Measurements from ENCODE around the gene KIF1B. TPM values are rescaled to one million over a fixed set of nuclear protein-coding genes. Genes with fewer than 3 reads are reported as not detected.

KIF1B gene
- total and polyA plus RNA-seq, 9 donors: 11.5 to 44.2 (median 37.2) TPM

DNA sequence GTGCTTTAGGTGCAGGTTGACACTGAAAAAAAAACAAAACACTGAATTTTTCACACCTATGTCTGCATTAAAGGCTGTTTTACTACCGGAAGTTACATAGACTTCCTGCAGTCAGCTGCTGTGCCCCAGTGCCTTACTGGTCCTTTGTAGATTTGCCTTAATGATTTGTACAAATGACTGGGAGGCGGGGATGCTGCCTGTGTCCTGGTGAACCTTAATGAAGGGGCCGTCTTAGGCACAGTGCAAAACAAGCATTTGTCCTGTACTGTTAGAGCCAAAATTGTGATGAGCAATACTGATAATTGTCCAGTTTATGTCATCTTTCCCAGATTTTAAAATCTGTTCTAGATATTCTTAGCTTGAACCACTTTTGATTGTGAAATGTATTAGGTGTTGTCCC is 97.6 kb downstream of the KIF1B start:
- intact Hi-C loops (cut with DNase I): no loop called here
- H3K4me1 ChIP-seq (ENCODE audit: insufficient read depth): no peaks in the 10 kb centered on the region
- WGBS, 3 donors: 73 to 81% (median 78%) methylated on average over 3 of the region's 3 CpGs
- no peaks in the 10 kb centered on the region for H3K36me3 ChIP-seq
- TF ChIP-seq CTCF (IDR thresholded peaks at IDR 0.05): no peak
- no peak for TF ChIP-seq POLR2A (IDR thresholded peaks at IDR 0.05)
- no peak for TF ChIP-seq EP300 (IDR thresholded peaks at IDR 0.05)
- no peak for DNase-seq
- no peaks in the 10 kb centered on the region for H3K27me3 ChIP-seq
- H3K27ac ChIP-seq: no peak overlapping the region
- no peak overlapping the region for H3K4me3 ChIP-seq
- H3K9me3 ChIP-seq: no peaks in the 10 kb centered on the region

GRCh38 chr1:10309243-10310011 is 99.1 kb downstream of the KIF1B start:
- H3K4me3 ChIP-seq: no peak overlapping the region
- TF ChIP-seq EP300 (IDR thresholded peaks at IDR 0.05): no peak
- TF ChIP-seq POLR2A (IDR thresholded peaks at IDR 0.05): no peak
- no peak for TF ChIP-seq CTCF (IDR thresholded peaks at IDR 0.05)
- no peaks in the 10 kb centered on the region for H3K9me3 ChIP-seq
- H3K27me3 ChIP-seq: no peaks in the 10 kb centered on the region
- H3K36me3 ChIP-seq: no peaks in the 10 kb centered on the region
- H3K4me1 ChIP-seq (ENCODE audit: insufficient read depth): no peaks in the 10 kb centered on the region
- no peak overlapping the region for H3K27ac ChIP-seq
- 86 to 89% (median 88%) methylated on average over 6 of the region's 6 CpGs for WGBS, 3 donors
- intact Hi-C loops (cut with DNase I): no loop called here
- DNase-seq: no peak

DNA sequence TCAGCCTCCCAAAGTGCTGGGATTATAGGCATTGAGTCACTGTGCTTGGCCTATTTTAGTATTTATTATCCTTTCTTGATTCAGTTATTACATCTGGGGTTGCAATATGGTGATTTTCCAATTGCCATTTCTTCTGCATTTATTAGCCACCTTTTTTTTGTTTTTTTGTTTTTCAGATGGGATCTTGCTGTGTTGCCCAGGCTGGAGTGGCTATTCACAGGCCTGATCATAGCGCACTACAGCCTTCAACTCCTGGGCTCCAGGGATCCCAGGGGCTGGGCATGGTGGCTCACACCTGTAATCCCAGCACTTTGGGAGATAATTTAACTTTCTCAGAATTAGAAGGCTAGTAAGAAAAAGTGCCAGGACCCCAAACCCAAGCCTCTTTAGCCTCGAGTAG is 106.4 kb downstream of the KIF1B start:
- no peaks in the 10 kb centered on the region for H3K9me3 ChIP-seq
- WGBS, 3 donors: 95 to 98% (median 95%) methylated on average over 2 of the region's 2 CpGs
- no peak for DNase-seq
- H3K4me3 ChIP-seq: no peak overlapping the region
- H3K27me3 ChIP-seq: no peaks in the 10 kb centered on the region
- H3K36me3 ChIP-seq: no peaks in the 10 kb centered on the region
- intact Hi-C loops (cut with DNase I): no loop called here
- TF ChIP-seq EP300 (IDR thresholded peaks at IDR 0.05): no peak
- no peak overlapping the region for H3K27ac ChIP-seq
- H3K4me1 ChIP-seq (ENCODE audit: insufficient read depth): no peaks in the 10 kb centered on the region

GRCh38 chr1:10319750-10320149 is 109.4 kb downstream of the KIF1B start:
- H3K4me1 ChIP-seq (ENCODE audit: insufficient read depth): no peaks in the 10 kb centered on the region
- no peak for DNase-seq
- no peak overlapping the region for H3K4me3 ChIP-seq
- TF ChIP-seq POLR2A (IDR thresholded peaks at IDR 0.05) (no peak), CTCF (IDR thresholded peaks at IDR 0.05) (no peak), EP300 (IDR thresholded peaks at IDR 0.05) (no peak)
- no peak overlapping the region for H3K27ac ChIP-seq
- intact Hi-C loops (cut with DNase I): no loop called here
- no peaks in the 10 kb centered on the region for H3K9me3 ChIP-seq
- no peaks in the 10 kb centered on the region for H3K36me3 ChIP-seq
- WGBS, 3 donors: 82 to 92% (median 87%) methylated on average over 1 of the region's 1 CpG
- no peaks in the 10 kb centered on the region for H3K27me3 ChIP-seq

GRCh38 chr1:10320336-10320735 is 110.0 kb downstream of the KIF1B start:
- no peak overlapping the region for H3K27ac ChIP-seq
- H3K4me3 ChIP-seq: no peak overlapping the region
- H3K36me3 ChIP-seq: no peaks in the 10 kb centered on the region
- H3K9me3 ChIP-seq: no peaks in the 10 kb centered on the region
- H3K4me1 ChIP-seq (ENCODE audit: insufficient read depth): no peaks in the 10 kb centered on the region
- no peak for DNase-seq
- intact Hi-C loops (cut with DNase I): no loop called here
- 82 to 84% (median 83%) methylated on average over 4 of the region's 4 CpGs for WGBS, 3 donors
- TF ChIP-seq EP300 (IDR thresholded peaks at IDR 0.05): no peak
- TF ChIP-seq CTCF (IDR thresholded peaks at IDR 0.05): no peak
- H3K27me3 ChIP-seq: no peaks in the 10 kb centered on the region
